HepG2 (cell line): ENCODE results near the gene UQCRC2. TPM values are rescaled to one million over a fixed set of nuclear protein-coding genes. Genes with fewer than 3 reads are reported as not detected.
A peak's percentile ranks its signal among the peaks of the same experiment; 100 is the strongest.

Experiments used
- HDAC2 ChIP-seq: sonication (generic); formaldehyde crosslinking; IDR thresholded peaks from 2 replicates; pipeline ENCODE4 v1.4.0; 2020; ENCODE audit warnings: missing genetic modification reagents
- HMGXB3 ChIP-seq: sonication (generic); formaldehyde crosslinking; IDR thresholded peaks from 2 replicates; pipeline ENCODE4 v1.4.0; 2020; ENCODE audit warnings: missing genetic modification reagents, borderline replicate concordance
- NFKB2 ChIP-seq: sonication (generic); formaldehyde crosslinking; IDR thresholded peaks from 2 replicates; pipeline ENCODE4 v1.4.0; 2020; ENCODE audit warnings: missing genetic modification reagents, borderline replicate concordance
- SALL1 ChIP-seq: sonication (generic); formaldehyde crosslinking; IDR thresholded peaks from 2 replicates; pipeline ENCODE4 v1.8.0; 2022; ENCODE audit warnings: mild to moderate bottlenecking, missing genetic modification reagents
- SKIL ChIP-seq: sonication (generic); formaldehyde crosslinking; IDR thresholded peaks from 2 replicates; pipeline ENCODE4 v1.8.0; 2022; ENCODE audit warnings: missing genetic modification reagents, mild to moderate bottlenecking, moderate library complexity, borderline replicate concordance
- SNAPC4 ChIP-seq: sonication (generic); formaldehyde crosslinking; IDR thresholded peaks from 2 replicates; pipeline ENCODE4 v1.4.0; 2020; ENCODE audit warnings: mild to moderate bottlenecking, missing genetic modification reagents
- ZFP36L1 ChIP-seq: sonication (generic); formaldehyde crosslinking; IDR thresholded peaks from 2 replicates; pipeline ENCODE4 v1.8.0; 2022; ENCODE audit warnings: mild to moderate bottlenecking, missing genetic modification reagents, moderate library complexity
- ZFP82 ChIP-seq: sonication (generic); formaldehyde crosslinking; IDR thresholded peaks from 2 replicates; pipeline ENCODE4 v1.5.1; 2020; ENCODE audit warnings: mild to moderate bottlenecking, missing genetic modification reagents, borderline replicate concordance
- ZNF101 ChIP-seq: sonication (generic); formaldehyde crosslinking; IDR thresholded peaks from 2 replicates; pipeline ENCODE4 v1.4.0; 2020; ENCODE audit warnings: mild to moderate bottlenecking, low read depth, missing genetic modification reagents, borderline replicate concordance
- ZNF143 ChIP-seq: sonication (generic); formaldehyde crosslinking; IDR thresholded peaks from 2 replicates; pipeline ENCODE4 v1.4.0; 2020; ENCODE audit warnings: missing genetic modification reagents
- ZNF17 ChIP-seq: sonication (generic); formaldehyde crosslinking; IDR thresholded peaks from 2 replicates; pipeline ENCODE4 v1.5.0; 2020; ENCODE audit warnings: mild to moderate bottlenecking, missing genetic modification reagents
- ZNF800 ChIP-seq: sonication (generic); formaldehyde crosslinking; IDR thresholded peaks from 2 replicates; pipeline ENCODE4 v1.4.0; 2020; ENCODE audit warnings: missing genetic modification reagents
- polyA plus RNA-seq, 8 experiments: library from polyadenylated mRNA; depleted of rRNA in 3 of 8; stranded (reverse) in 7 of 8; unstranded in 1 of 8; fragments of >200 nt; fragmentation: Illumina TruSeq in 4 of 8; extraction: Trizol in 4 of 8; gene quantifications; 2 replicates each; pipeline versions ENCODE4 v1.2.1 to v1.2.3, GENCODE V29; 2011 to 2016; ENCODE audit warnings: low read depth in 4 of 8, missing spikeins in 1 of 8, mixed read lengths in 1 of 8; ENCODE audit not compliant: insufficient read depth in 1 of 8
- total RNA-seq, 5 experiments: library from RNA; depleted of rRNA; stranded (reverse); fragments of >200 nt; fragmentation: Illumina TruSeq; extraction: Trizol; gene quantifications; 2 replicates each; pipeline ENCODE4 v1.2.3, GENCODE V29; 2016; ENCODE audit warnings: low read depth in 1 of 5

UQCRC2 gene
- total and polyA plus RNA-seq, 2 of the 13 experiments (the other 11 are each of a cell fraction or from before 2014, with no cell fraction given): 442 to 536 TPM

GRCh38 chr16:21952040-21952792, 945 bp upstream of the UQCRC2 start (continued):
- TF ChIP-seq SKIL (CRISPR knock-in tag) (no peak), SNAPC4 (CRISPR knock-in tag) (no peak), HMGXB3 (no peak), ZNF143 (CRISPR knock-in tag) (no peak), ZNF17 (CRISPR knock-in tag) (no peak; the same call in 1 of the 2 replicates), ZNF101 (CRISPR knock-in tag) (0 out of 2 replicates have a peak, but pooled peaks have one; percentile 14), SALL1 (CRISPR knock-in tag) (peak; percentile 50), HDAC2 (CRISPR knock-in tag) (0 out of 2 replicates have a peak, but pooled peaks have one; percentile 31), ZFP36L1 (CRISPR knock-in tag) (peak; percentile 93), NFKB2 (CRISPR knock-in tag) (no peak), ZNF800 (CRISPR knock-in tag) (no peak), ZFP82 (CRISPR knock-in tag) (no peak)
